Fibroblast of skin of left biceps (primary cell): ENCODE results near the gene RTCB.

Experiments
- DNase-seq, 2 experiments: peaks; one replicate each; pipeline ENCODE4 v3.0.0-alpha.2; 2013; ENCODE audit warnings: low read depth in 2 of 2

Gene RTCB

GRCh38 chr22:32339190-32340012, 72.6 kb downstream of the RTCB start:
- DNase-seq, result no peak

- no peak for DNase-seq
Observed at GRCh38 chr22:32338757-32339156, 73.3 kb downstream of the RTCB start.
